ENCODE measurements around the gene RGS7.

RGS7 gene

GRCh38 chr1:241356187-241356518 is 852 bp downstream of the RGS7 start:
- TF ChIP-seq, protein P1, sequence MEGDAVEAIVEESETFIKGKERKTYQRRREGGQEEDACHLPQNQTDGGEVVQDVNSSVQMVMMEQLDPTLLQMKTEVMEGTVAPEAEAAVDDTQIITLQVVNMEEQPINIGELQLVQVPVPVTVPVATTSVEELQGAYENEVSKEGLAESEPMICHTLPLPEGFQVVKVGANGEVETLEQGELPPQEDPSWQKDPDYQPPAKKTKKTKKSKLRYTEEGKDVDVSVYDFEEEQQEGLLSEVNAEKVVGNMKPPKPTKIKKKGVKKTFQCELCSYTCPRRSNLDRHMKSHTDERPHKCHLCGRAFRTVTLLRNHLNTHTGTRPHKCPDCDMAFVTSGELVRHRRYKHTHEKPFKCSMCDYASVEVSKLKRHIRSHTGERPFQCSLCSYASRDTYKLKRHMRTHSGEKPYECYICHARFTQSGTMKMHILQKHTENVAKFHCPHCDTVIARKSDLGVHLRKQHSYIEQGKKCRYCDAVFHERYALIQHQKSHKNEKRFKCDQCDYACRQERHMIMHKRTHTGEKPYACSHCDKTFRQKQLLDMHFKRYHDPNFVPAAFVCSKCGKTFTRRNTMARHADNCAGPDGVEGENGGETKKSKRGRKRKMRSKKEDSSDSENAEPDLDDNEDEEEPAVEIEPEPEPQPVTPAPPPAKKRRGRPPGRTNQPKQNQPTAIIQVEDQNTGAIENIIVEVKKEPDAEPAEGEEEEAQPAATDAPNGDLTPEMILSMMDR (IDR thresholded peaks at IDR 0.05; ENCODE audit: extremely low read depth, missing control alignments): no peak
- DNase-seq (ENCODE audit: low spot score): peak; percentile 17

DNA sequence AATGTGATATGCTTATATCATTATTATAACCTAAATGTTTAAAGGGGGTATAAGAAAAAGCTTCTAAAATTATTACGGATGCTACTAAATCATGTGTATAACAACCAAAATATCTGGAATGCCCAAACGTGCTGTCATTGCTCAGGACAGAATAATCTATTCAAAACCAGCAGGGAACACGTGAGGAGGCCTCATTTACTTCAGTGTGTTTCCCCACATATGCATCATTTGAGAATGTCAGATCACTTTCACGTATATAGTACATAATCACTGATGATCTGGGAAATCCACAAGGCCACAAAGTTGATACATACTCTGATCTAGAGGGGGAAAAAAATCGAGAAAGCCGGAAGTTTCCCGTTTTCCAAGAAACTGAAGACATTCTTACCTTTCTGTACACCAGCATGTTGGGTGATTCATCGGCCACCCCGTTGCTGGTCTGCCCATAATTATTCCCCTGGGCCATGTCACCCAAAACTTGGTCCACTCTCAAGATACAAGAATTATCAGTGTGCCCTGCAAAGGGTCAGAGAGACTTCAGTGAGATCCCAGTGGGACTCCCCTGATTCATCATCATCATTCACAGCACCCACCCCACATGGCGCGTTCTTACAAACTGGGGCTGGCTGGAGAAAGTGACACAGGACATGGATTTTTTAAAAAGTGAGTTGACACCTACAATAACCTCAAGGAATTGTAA is 1.5 kb downstream of the RGS7 start:
- TF ChIP-seq, protein P1 (IDR thresholded peaks at IDR 0.05; ENCODE audit: extremely low read depth, missing control alignments): no peak
- no peak for DNase-seq (ENCODE audit: low spot score)

GRCh38 chr1:241352401-241352800 is 4.6 kb downstream of the RGS7 start:
- no peak for DNase-seq (ENCODE audit: low spot score)
- TF ChIP-seq, protein P1 (IDR thresholded peaks at IDR 0.05; ENCODE audit: extremely low read depth, missing control alignments): no peak

DNA sequence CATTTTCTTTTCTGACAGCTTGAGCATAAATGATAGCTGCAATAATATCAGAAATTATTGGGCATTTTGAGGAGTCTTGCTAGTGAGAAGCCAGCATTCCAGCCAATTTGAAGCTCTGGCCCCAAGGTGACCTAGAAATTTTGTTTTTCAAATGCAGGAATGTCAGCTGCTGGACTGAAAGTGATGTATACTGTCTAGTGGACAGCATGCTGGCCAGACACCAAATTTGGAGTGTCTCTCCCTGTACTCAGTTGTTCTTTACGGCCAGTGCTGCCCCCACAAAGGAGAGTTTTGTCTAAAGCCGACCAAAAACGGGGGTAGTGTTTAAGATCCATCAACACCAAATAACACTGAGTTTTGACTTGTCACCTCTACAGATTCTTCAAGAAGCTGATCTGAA is 5.2 kb downstream of the RGS7 start:
- TF ChIP-seq, protein P1 (IDR thresholded peaks at IDR 0.05; ENCODE audit: extremely low read depth, missing control alignments): no peak
- no peak for DNase-seq (ENCODE audit: low spot score)

DNA sequence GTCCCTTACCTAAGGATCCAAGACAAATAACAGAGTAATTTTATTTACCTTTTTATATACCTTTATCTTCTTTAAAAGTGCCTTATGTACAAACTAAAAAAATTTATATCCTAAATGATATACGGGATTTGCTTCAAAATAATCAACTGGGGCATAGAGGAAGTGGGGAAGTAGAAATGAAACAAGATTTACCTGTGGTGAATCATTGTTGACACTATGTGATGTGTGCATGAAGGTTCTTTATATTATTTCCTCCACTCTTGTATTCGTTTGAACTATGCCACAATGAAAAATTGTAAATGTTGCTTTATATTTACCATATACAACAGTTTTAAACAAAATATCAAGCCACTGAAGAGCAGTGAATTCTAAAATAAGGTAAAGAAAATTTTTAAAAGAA is 13.0 kb downstream of the RGS7 start:
- TF ChIP-seq, protein P1 (IDR thresholded peaks at IDR 0.05; ENCODE audit: extremely low read depth, missing control alignments): no peak
- DNase-seq (ENCODE audit: low spot score): no peak

- TF ChIP-seq, protein P1 (IDR thresholded peaks at IDR 0.05; ENCODE audit: extremely low read depth, missing control alignments): no peak
- no peak for DNase-seq (ENCODE audit: low spot score)
These were observed 20.7 kb downstream of the RGS7 start for GRCh38 chr1:241336335-241336734.

DNA sequence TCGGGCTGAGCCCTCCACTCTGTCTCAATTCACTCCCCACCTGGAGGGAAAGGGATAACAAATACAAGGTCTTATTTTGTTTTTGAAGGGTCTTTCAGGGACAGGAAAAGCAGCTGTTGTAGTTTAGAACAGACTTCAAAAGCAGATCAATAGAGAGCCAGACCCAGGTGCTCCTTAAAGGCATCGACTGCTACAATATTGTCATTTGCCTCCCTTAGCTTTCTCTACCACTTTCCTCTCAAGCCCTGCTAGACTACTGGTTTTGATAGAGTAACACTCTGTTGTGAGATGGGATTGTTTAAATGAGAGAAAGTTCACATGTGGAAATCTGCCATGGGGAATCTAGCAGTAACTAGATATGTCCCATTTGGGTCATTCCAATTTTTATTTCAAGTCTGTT is 24.0 kb downstream of the RGS7 start:
- TF ChIP-seq, protein P1 (IDR thresholded peaks at IDR 0.05; ENCODE audit: extremely low read depth, missing control alignments): no peak
- no peak for DNase-seq (ENCODE audit: low spot score)
